HG02763 (cell line): ENCODE data around the gene S100A8.
"Not testable (repeated sequence)": the region's sequence is repeated elsewhere in the genome, so short reads cannot be mapped to it uniquely, and the experiment has no call there.

Source experiments
- ATAC-seq: cut with Tn5 transposase; IDR thresholded peaks from one replicate; pipeline ENCODE4 v1.9.1; 2021; ENCODE audit warnings: mild to moderate bottlenecking, moderate library complexity; ENCODE audit not compliant: unreplicated experiment

Gene S100A8

DNA sequence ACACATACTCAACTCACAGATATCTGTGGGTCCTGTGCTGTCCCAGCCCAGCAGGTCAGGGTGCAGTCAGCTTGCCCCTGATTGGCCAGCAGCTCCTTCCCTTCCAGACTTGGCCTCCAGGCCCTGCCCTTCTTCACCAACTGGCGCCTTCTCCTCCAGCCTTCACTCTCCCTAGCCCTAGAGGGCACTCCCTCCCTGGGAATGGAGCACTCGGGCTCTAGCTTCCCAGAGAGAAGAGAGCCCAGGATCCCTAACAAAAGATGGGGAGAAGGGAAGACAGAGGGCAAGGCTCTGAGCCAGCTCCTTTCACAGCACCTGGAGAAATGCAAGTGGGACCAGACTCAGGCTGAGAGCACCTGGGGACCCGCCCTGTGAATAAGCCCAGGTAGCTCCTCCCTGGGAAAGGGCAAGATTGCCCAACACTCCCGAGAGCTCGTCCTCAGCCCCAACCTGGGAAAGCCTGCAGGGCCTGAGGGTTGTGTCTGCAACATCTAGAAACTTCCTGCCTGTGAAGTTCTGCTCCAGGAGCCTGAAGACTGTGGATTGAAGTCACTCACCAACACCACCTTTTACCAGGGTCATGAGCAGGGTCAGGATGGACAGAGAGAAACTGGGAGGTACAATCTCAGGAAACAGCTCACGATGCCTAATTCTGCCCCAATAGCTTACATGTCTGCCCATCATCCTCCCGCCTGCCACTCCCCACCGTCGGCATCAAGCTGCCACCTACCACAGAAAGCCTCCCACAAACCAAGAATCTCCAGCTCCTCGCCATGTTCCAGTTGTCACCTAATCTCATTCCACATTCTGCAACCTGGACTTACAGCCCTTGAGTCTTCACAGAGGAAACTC lies 42.1 kb downstream of the S100A8 start, which contains the start of gene PGLYRP4:
Gene PGLYRP4 (minus strand): TSS at position 331 of the 852 bp plus-strand sequence. CDS start 909 bp downstream, outside the sequence.
- no peak for ATAC-seq

- no peak for ATAC-seq
Observed at GRCh38 chr1:153347856-153348255, 43.0 kb downstream of the S100A8 start.

- ATAC-seq, result not testable (repeated sequence)
Observed at GRCh38 chr1:153347049-153347448, 43.8 kb downstream of the S100A8 start.

- ATAC-seq, result no peak
Observed at GRCh38 chr1:153346077-153346723, 44.7 kb downstream of the S100A8 start.

- no peak for ATAC-seq
Observed at GRCh38 chr1:153345187-153346076, 45.4 kb downstream of the S100A8 start.

DNA sequence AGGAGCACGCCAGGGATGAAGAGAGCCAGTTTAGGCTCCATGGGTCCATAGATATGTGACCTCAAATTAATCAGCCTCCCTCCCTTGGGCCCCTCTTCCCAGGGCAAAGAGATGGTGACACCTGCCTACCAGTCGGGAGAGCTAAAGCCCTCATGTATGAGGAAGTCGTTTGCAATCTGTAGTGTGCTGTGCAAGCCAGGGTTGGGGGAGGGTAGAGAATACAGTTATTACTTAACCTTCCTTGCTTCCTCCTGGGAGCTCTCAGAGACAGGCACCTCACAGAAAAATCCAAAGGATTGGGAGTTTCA lies 46.2 kb downstream of the S100A8 start:
- ATAC-seq, result no peak

GRCh38 chr1:153343811-153344717 lies 46.8 kb downstream of the S100A8 start:
- no peak for ATAC-seq

DNA sequence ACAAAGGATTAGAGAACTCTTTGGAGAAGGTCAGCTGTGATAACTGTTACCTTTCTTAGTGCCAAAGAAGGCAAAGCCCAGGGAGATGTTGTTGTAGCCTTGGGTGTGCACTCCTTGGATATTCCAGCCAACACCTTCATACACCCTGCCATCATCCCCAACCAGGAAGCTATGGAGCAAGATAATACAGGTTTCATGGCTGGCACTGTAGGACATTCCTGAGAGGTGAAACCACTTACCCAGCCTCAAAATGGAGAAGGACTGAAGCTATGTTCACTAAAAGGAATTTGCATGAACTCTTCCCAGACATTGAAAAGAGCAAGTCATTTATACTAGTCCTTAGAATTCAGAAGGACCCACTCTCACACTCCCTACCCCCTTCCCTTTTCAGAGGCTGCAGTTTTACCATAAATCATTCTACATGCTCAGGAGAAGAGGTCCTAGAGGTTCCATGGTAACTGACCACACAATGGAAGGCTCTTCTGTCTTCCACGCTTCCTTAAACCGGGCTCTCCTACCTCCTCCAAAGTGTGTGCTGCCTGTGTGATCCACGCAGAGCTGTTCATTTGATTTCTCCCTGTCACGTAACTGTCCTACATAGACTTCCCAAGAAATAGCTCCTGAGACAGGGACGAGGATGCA lies 47.7 kb downstream of the S100A8 start:
- ATAC-seq, result no peak

DNA sequence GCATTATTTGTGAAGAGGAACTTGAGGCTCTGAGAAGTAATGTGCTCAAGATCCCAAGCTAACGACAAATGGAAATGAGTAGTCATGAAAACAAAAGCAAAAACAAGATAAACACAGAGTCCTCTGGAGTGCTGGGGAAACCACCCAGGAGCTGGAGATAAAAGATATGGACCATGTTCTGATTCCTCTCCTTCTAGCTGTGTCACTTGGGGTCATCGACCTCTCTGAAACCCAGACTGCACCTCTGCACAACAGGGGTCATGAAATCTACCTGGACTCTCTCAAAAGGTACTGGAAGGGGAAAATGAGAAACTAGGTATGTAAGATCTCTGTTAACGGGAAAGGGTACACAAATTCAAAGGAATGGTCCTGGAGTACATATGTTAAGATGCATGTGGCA lies 48.7 kb downstream of the S100A8 start:
- ATAC-seq, result no peak

DNA sequence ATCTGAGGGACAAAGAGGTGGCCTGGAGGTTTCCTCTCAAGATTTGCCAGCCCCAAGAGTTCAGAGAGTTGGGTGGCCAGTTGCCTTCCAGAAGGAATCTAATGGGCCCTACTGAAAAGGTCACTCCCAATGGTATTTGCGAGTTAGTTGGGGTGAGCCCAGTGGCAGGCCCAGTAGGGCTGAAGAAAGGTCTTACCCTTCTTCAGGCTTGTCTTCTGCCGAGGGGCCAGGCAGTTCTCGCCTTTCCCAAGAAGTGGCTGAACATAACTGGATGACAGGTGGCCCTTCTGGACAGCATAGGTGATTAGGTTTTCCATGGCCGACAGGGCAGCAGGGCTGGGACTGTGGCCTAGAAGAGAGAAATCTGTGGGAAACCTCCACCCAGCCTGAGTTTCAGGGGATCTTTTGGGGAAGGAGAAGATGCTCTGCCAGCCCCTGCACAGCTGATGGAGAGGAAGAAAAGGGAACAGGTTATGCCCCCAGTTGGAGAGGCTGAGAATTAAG lies 49.4 kb downstream of the S100A8 start:
- no peak for ATAC-seq

GRCh38 chr1:153340356-153340755 lies 50.5 kb downstream of the S100A8 start:
- ATAC-seq, result no peak
